Activated CD8-positive, alpha-beta T cell treated with anti-CD3 and anti-CD28 coated beads, Interleukin-2, amount 10 ng/mL, durations not matched to agents 7 days and 5 days (primary cell): ENCODE data around the gene IFTAP. TPM values are rescaled to one million over a fixed set of nuclear protein-coding genes. Genes with fewer than 3 reads are reported as not detected.

ENCODE experiments used
- ATAC-seq: fragments of 150-1000 bp; cut with Tn5 transposase; one replicate; pipeline ENCODE4 v1.10.0; 2021; ENCODE audit warnings: moderate library complexity
- CTCF ChIA-PET: fragments of 350-600 bp; sonication (Branson Sonifier 250); formaldehyde crosslinking; loops from one replicate; lab custom pipeline; 2021; ENCODE audit warnings: antibody characterized with exemption; lab: Charles Lee
- POLR2A ChIA-PET: fragments of 350-600 bp; sonication (Branson Sonifier 250); formaldehyde crosslinking; loops from one replicate; lab custom pipeline; 2021; ENCODE audit warnings: antibody characterized with exemption; lab: Charles Lee
- DNase-seq: peaks from one replicate; pipeline ENCODE4 v3.0.0-alpha.2; 2020
- H3K27ac Mint-ChIP-seq: one replicate; pipeline ENCODE4 v1.8.0; 2021; ENCODE audit warnings: mild to moderate bottlenecking, mixed read lengths
- H3K27me3 Mint-ChIP-seq: one replicate; pipeline ENCODE4 v1.8.0; 2021; ENCODE audit warnings: low read depth, mixed read lengths
- H3K36me3 Mint-ChIP-seq: one replicate; pipeline ENCODE4 v1.8.0; 2021; ENCODE audit warnings: low read depth, mixed read lengths
- H3K4me1 Mint-ChIP-seq: one replicate; pipeline ENCODE4 v1.8.0; 2021; ENCODE audit warnings: low read depth, mixed read lengths
- H3K4me3 Mint-ChIP-seq: one replicate; pipeline ENCODE4 v1.8.0; 2021; ENCODE audit warnings: mild to moderate bottlenecking, mixed read lengths
- H3K9me3 Mint-ChIP-seq: one replicate; pipeline ENCODE4 v1.8.0; 2022; ENCODE audit warnings: mixed read lengths; ENCODE audit not compliant: insufficient read depth
- total RNA-seq, 2 experiments: library from RNA; stranded (reverse); gene quantifications; one replicate each; pipeline ENCODE4 v1.2.3, GENCODE V29; 2021

The IFTAP gene
- total RNA-seq, 2 experiments from 2014 or later, result 0.90 to 1.5 TPM

DNA sequence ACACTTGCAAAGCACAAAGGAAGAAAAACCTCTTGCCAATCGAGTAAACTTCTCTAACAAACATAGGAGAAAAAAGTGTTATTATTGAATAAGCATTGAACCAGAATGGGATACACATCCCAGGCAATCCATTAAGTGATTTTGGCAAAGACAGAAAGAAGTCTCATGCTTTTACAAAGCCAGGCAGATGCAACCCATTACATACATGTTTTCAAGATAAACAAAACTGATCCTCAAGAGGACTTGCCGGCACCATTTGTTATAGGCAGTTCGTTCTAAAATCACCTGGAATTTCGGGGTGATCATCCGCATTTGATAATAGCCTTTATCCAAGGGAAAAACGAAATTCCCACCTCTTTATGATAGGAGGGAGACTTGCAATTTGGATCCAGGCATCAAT lies 101.3 kb downstream of the IFTAP start:
- no peak for DNase-seq
- peaks cover 13% of the 10 kb centered on the region for H3K27me3 Mint-ChIP-seq
- no peak for ATAC-seq
- CTCF ChIA-PET, result no interaction called here
- POLR2A ChIA-PET, result no interaction called here
- H3K9me3 Mint-ChIP-seq, result no peaks in the 10 kb centered on the region
- no peak overlapping the region for H3K4me3 Mint-ChIP-seq
- no peak overlapping the region for H3K27ac Mint-ChIP-seq
- H3K4me1 Mint-ChIP-seq, result no peaks in the 10 kb centered on the region
- H3K36me3 Mint-ChIP-seq, result no peaks in the 10 kb centered on the region

- ChIA-PET CTCF (no interaction called here), POLR2A (no interaction called here)
- no peak for DNase-seq
- Mint-ChIP-seq H3K9me3 (no peaks in the 10 kb centered on the region), H3K4me1 (no peaks in the 10 kb centered on the region), H3K4me3 (no peak overlapping the region), H3K27me3 (peaks cover 10% of the 10 kb centered on the region), H3K27ac (no peak overlapping the region), H3K36me3 (no peaks in the 10 kb centered on the region)
- ATAC-seq, result no peak
Observed at GRCh38 chr11:36696550-36696949, 102.2 kb downstream of the IFTAP start.

GRCh38 chr11:36699271-36699670 lies 105.0 kb downstream of the IFTAP start:
- no peaks in the 10 kb centered on the region for H3K9me3 Mint-ChIP-seq
- no peak overlapping the region for H3K4me3 Mint-ChIP-seq
- no peak overlapping the region for H3K27ac Mint-ChIP-seq
- H3K36me3 Mint-ChIP-seq, result no peaks in the 10 kb centered on the region
- H3K27me3 Mint-ChIP-seq, result peaks cover 10% of the 10 kb centered on the region
- POLR2A ChIA-PET, result no interaction called here
- CTCF ChIA-PET, result interaction anchor here (3.0 kb wide), 1 partner anchor 48 kb away, joined by 21 read pairs; no protein-coding TSS in a partner anchor
- DNase-seq, result no peak
- no peaks in the 10 kb centered on the region for H3K4me1 Mint-ChIP-seq
- no peak for ATAC-seq

DNA sequence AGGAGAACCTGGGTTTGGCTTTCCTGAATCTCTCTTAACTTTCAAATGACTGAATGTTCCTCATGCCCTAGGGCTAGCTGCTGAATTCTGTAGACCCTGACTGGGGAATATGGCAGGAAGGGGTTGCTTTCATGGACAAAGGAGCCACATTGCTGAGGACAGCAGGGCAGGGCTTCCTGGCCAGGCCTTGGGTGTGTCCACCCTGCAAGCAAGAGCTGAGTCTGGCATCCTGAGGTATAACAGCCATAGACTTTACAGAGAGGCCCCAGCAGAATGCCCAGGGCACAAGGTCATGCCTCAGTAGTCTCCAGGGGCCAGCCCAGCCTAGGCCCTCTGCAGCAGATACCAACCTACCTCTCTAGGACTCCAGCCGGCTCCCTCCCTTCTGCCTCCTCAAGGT lies 105.9 kb downstream of the IFTAP start:
- ATAC-seq (no peak), DNase-seq (no peak)
- ChIA-PET POLR2A (no interaction called here), CTCF (interaction anchor here (2.8 to 3.0 kb wide), 2 partner anchors 47 to 136 kb away, joined by 21 to 24 read pairs; no protein-coding TSS in a partner anchor)
- H3K36me3 Mint-ChIP-seq, result no peaks in the 10 kb centered on the region
- no peak overlapping the region for H3K4me3 Mint-ChIP-seq
- no peaks in the 10 kb centered on the region for H3K4me1 Mint-ChIP-seq
- H3K27me3 Mint-ChIP-seq, result peaks cover 10% of the 10 kb centered on the region
- H3K9me3 Mint-ChIP-seq, result no peaks in the 10 kb centered on the region
- no peak overlapping the region for H3K27ac Mint-ChIP-seq

DNA sequence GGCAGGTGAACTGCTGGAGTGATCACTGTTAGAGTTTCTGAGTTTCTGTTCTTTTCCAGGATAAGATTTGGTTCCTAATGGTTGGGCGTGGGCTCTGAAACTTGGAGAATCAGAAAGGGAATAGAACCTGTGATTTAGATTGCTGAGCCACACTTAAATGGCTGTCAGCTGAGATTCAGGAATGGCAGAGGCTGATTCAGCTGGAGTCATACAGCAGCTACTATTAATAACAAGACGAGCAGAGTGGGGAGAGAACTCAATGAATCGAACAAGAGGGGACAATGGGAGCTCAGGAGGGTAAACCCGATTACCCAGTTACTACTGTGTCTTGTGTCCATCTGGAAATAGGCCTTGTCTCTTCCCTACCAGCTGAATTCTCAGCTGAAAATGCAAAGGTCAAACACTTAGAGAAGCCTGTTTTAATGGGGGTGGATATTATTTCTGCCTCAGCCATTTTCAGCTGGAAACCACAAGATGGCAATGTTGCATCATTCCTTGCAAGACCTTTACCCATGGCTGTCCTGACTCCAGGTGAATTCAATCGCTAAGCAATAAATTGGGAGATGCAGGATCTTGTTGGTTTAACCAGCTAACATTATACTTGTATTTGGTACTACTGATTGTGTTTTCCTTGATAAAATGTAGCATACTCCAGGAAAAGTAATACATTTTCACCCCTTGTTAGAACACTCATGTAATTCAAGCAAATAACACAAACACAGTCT lies 108.2 kb downstream of the IFTAP start:
- no peak for DNase-seq
- Mint-ChIP-seq H3K27ac (no peak overlapping the region), H3K4me3 (no peak overlapping the region), H3K27me3 (peaks cover 9% of the 10 kb centered on the region), H3K9me3 (no peaks in the 10 kb centered on the region), H3K4me1 (no peaks in the 10 kb centered on the region), H3K36me3 (no peaks in the 10 kb centered on the region)
- ChIA-PET CTCF (interaction anchor here (0.7 to 2.8 kb wide), 11 partner anchors 10 to 138 kb away, joined by 3 to 24 read pairs (median 5); no protein-coding TSS in a partner anchor), POLR2A (no interaction called here)
- no peak for ATAC-seq

- H3K4me3 Mint-ChIP-seq, result no peak overlapping the region
- no peaks in the 10 kb centered on the region for H3K36me3 Mint-ChIP-seq
- no peaks in the 10 kb centered on the region for H3K9me3 Mint-ChIP-seq
- ChIA-PET CTCF (interaction anchor here (1.2 to 2.8 kb wide), 9 partner anchors 11 to 139 kb away, joined by 3 to 24 read pairs (median 8); no protein-coding TSS in a partner anchor), POLR2A (no interaction called here)
- DNase-seq (no peak), ATAC-seq (no peak)
- no peak overlapping the region for H3K27ac Mint-ChIP-seq
- no peaks in the 10 kb centered on the region for H3K4me1 Mint-ChIP-seq
- peaks cover 9% of the 10 kb centered on the region for H3K27me3 Mint-ChIP-seq
Observed at GRCh38 chr11:36703055-36703404, 108.7 kb downstream of the IFTAP start.

Other genes with a start within 250 kb of the IFTAP start
- 1 to 10 TPM; 8.8 to 9.1 TPM for gene TRAF6, start 84.2 kb upstream of the IFTAP start, total RNA-seq
- under 1 TPM; 0.08 TPM for gene RAG1, start 26.5 kb upstream of the IFTAP start, total RNA-seq
- not detected for gene RAG2, start 3.7 kb downstream of the IFTAP start, total RNA-seq